Stimulated activated CD8-positive, alpha-beta memory T cell treated with anti-CD3 and anti-CD28 coated beads, Interleukin-12 subunit alpha, Interleukin-12 subunit beta, amount 100 ng/mL, for 1 hour (primary cell): ENCODE results near the gene MAFF.

ENCODE experiments used
- DNase-seq: peaks from one replicate; pipeline ENCODE4 v3.0.0-alpha.2; 2020; ENCODE audit warnings: low read depth

The MAFF gene

GRCh38 chr22:38203855-38204514 is 2.2 kb downstream of the MAFF start:
- no peak for DNase-seq

- DNase-seq = no peak
Observed at GRCh38 chr22:38204784-38205183, 3.0 kb downstream of the MAFF start.

- DNase-seq = no peak
Observed at GRCh38 chr22:38205261-38206128, 3.7 kb downstream of the MAFF start.

GRCh38 chr22:38207898-38208432 is 6.2 kb downstream of the MAFF start:
- no peak for DNase-seq

- no peak for DNase-seq
Observed at GRCh38 chr22:38208551-38208968, 6.8 kb downstream of the MAFF start.

- no peak for DNase-seq
Observed at GRCh38 chr22:38211556-38211955, 9.8 kb downstream of the MAFF start.

- DNase-seq = no peak
Observed at GRCh38 chr22:38212442-38212841, 10.6 kb downstream of the MAFF start.

- DNase-seq = no peak
Observed at GRCh38 chr22:38213319-38213989, 11.7 kb downstream of the MAFF start.

GRCh38 chr22:38213990-38214301 is 12.2 kb downstream of the MAFF start:
- DNase-seq = no peak

GRCh38 chr22:38214302-38215056 is 12.7 kb downstream of the MAFF start:
- DNase-seq = peak; percentile 42

GRCh38 chr22:38215156-38216038 is 13.6 kb downstream of the MAFF start:
- DNase-seq = no peak

- no peak for DNase-seq
Observed at GRCh38 chr22:38218661-38219622, 17.1 kb downstream of the MAFF start.

GRCh38 chr22:38219632-38220031 is 17.8 kb downstream of the MAFF start:
- no peak for DNase-seq

GRCh38 chr22:38220163-38220562 is 18.4 kb downstream of the MAFF start:
- no peak for DNase-seq

GRCh38 chr22:38220653-38221386 is 19.0 kb downstream of the MAFF start:
- DNase-seq = no peak

GRCh38 chr22:38221407-38221806 is 19.6 kb downstream of the MAFF start:
- no peak for DNase-seq

- no peak for DNase-seq
Observed at GRCh38 chr22:38221908-38222796, 20.4 kb downstream of the MAFF start.

- DNase-seq = no peak
Observed at GRCh38 chr22:38222797-38223119, 21.0 kb downstream of the MAFF start.
